ENCODE results near the gene ACOXL. TPM values are rescaled to one million over a fixed set of nuclear protein-coding genes. Genes with fewer than 3 reads are reported as not detected.

The ACOXL gene
- polyA plus RNA-seq, 2 donors: not detected

- no peak overlapping the region for H3K4me3 ChIP-seq (ENCODE audit: low read depth in 1 of 2, low read length in 2 of 2)
- H3K27ac ChIP-seq (ENCODE audit: low read depth in 2 of 2, low read length in 1 of 2): no peak overlapping the region
- WGBS, 2 donors: 85 to 88% methylated on average over 17 of the region's 17 CpGs
- H3K9me3 ChIP-seq (ENCODE audit: control insufficient read depth in 2 of 2, insufficient read depth in 1 of 2, low read depth in 1 of 2, low read length in 1 of 2): peaks cover 0 to 4% of the 10 kb centered on the region in 2 donors
- H3K36me3 ChIP-seq (ENCODE audit: control insufficient read depth in 2 of 2, insufficient read depth in 2 of 2, low read length in 1 of 2): no peaks in the 10 kb centered on the region
- no peaks in the 10 kb centered on the region for H3K4me1 ChIP-seq (ENCODE audit: control insufficient read depth in 2 of 2, insufficient read depth in 2 of 2, low read length in 1 of 2)
- H3K27me3 ChIP-seq (ENCODE audit: control insufficient read depth in 1 of 2, insufficient read depth in 2 of 2, low read length in 2 of 2): no peaks in the 10 kb centered on the region
Measured at GRCh38 chr2:110873597-110874452, 141.5 kb downstream of the ACOXL start.

- no peak overlapping the region for H3K27ac ChIP-seq (ENCODE audit: low read depth in 2 of 2, low read length in 1 of 2)
- H3K4me3 ChIP-seq (ENCODE audit: low read depth in 1 of 2, low read length in 2 of 2): no peak overlapping the region
- H3K27me3 ChIP-seq (ENCODE audit: control insufficient read depth in 1 of 2, insufficient read depth in 2 of 2, low read length in 2 of 2): no peaks in the 10 kb centered on the region
- WGBS, 2 donors: 80 to 85% methylated on average over 24 of the region's 24 CpGs
- H3K9me3 ChIP-seq (ENCODE audit: control insufficient read depth in 2 of 2, insufficient read depth in 1 of 2, low read depth in 1 of 2, low read length in 1 of 2): peaks cover 0 to 4% of the 10 kb centered on the region in 2 donors
- H3K36me3 ChIP-seq (ENCODE audit: control insufficient read depth in 2 of 2, insufficient read depth in 2 of 2, low read length in 1 of 2): no peaks in the 10 kb centered on the region
- H3K4me1 ChIP-seq (ENCODE audit: control insufficient read depth in 2 of 2, insufficient read depth in 2 of 2, low read length in 1 of 2): no peaks in the 10 kb centered on the region
Measured at GRCh38 chr2:110874453-110875383, 142.3 kb downstream of the ACOXL start.

- Histone ChIP-seq H3K4me1 (ENCODE audit: control insufficient read depth in 2 of 2, insufficient read depth in 2 of 2, low read length in 1 of 2) (no peaks in the 10 kb centered on the region), H3K27ac (ENCODE audit: low read depth in 2 of 2, low read length in 1 of 2) (no peak overlapping the region), H3K9me3 (ENCODE audit: control insufficient read depth in 2 of 2, insufficient read depth in 1 of 2, low read depth in 1 of 2, low read length in 1 of 2) (peaks cover 0 to 4% of the 10 kb centered on the region in 2 donors), H3K36me3 (ENCODE audit: control insufficient read depth in 2 of 2, insufficient read depth in 2 of 2, low read length in 1 of 2) (no peaks in the 10 kb centered on the region), H3K27me3 (ENCODE audit: control insufficient read depth in 1 of 2, insufficient read depth in 2 of 2, low read length in 2 of 2) (no peaks in the 10 kb centered on the region), H3K4me3 (ENCODE audit: low read depth in 1 of 2, low read length in 2 of 2) (no peak overlapping the region)
- 90 to 93% methylated on average over 6 of the region's 6 CpGs for WGBS, 2 donors
Measured at GRCh38 chr2:110875384-110875725, 143.0 kb downstream of the ACOXL start.

- Histone ChIP-seq H3K9me3 (ENCODE audit: control insufficient read depth in 2 of 2, insufficient read depth in 1 of 2, low read depth in 1 of 2, low read length in 1 of 2) (peaks cover 0 to 4% of the 10 kb centered on the region in 2 donors), H3K4me3 (ENCODE audit: low read depth in 1 of 2, low read length in 2 of 2) (no peak overlapping the region), H3K27ac (ENCODE audit: low read depth in 2 of 2, low read length in 1 of 2) (no peak overlapping the region), H3K36me3 (ENCODE audit: control insufficient read depth in 2 of 2, insufficient read depth in 2 of 2, low read length in 1 of 2) (no peaks in the 10 kb centered on the region), H3K27me3 (ENCODE audit: control insufficient read depth in 1 of 2, insufficient read depth in 2 of 2, low read length in 2 of 2) (no peaks in the 10 kb centered on the region), H3K4me1 (ENCODE audit: control insufficient read depth in 2 of 2, insufficient read depth in 2 of 2, low read length in 1 of 2) (no peaks in the 10 kb centered on the region)
- WGBS, 2 donors: 86 to 87% methylated on average over 18 of the region's 18 CpGs
Measured at GRCh38 chr2:110876167-110876999, 144.0 kb downstream of the ACOXL start.

- WGBS, 2 donors: 55 to 57% methylated on average over 16 to 18 of the region's 18 CpGs
- Histone ChIP-seq H3K36me3 (ENCODE audit: control insufficient read depth in 2 of 2, insufficient read depth in 2 of 2, low read length in 1 of 2) (no peaks in the 10 kb centered on the region), H3K9me3 (ENCODE audit: control insufficient read depth in 2 of 2, insufficient read depth in 1 of 2, low read depth in 1 of 2, low read length in 1 of 2) (peaks cover 0 to 4% of the 10 kb centered on the region in 2 donors), H3K4me3 (ENCODE audit: low read depth in 1 of 2, low read length in 2 of 2) (no peak overlapping the region), H3K27ac (ENCODE audit: low read depth in 2 of 2, low read length in 1 of 2) (no peak overlapping the region), H3K4me1 (ENCODE audit: control insufficient read depth in 2 of 2, insufficient read depth in 2 of 2, low read length in 1 of 2) (no peaks in the 10 kb centered on the region), H3K27me3 (ENCODE audit: control insufficient read depth in 1 of 2, insufficient read depth in 2 of 2, low read length in 2 of 2) (no peaks in the 10 kb centered on the region)
Measured at GRCh38 chr2:110877031-110877827, 144.9 kb downstream of the ACOXL start.

- WGBS, 2 donors: 86 to 90% methylated on average over 3 of the region's 3 CpGs
- Histone ChIP-seq H3K9me3 (ENCODE audit: control insufficient read depth in 2 of 2, insufficient read depth in 1 of 2, low read depth in 1 of 2, low read length in 1 of 2) (peaks cover 0 to 4% of the 10 kb centered on the region in 2 donors), H3K27me3 (ENCODE audit: control insufficient read depth in 1 of 2, insufficient read depth in 2 of 2, low read length in 2 of 2) (no peaks in the 10 kb centered on the region), H3K36me3 (ENCODE audit: control insufficient read depth in 2 of 2, insufficient read depth in 2 of 2, low read length in 1 of 2) (no peaks in the 10 kb centered on the region), H3K27ac (ENCODE audit: low read depth in 2 of 2, low read length in 1 of 2) (no peak overlapping the region), H3K4me1 (ENCODE audit: control insufficient read depth in 2 of 2, insufficient read depth in 2 of 2, low read length in 1 of 2) (no peaks in the 10 kb centered on the region), H3K4me3 (ENCODE audit: low read depth in 1 of 2, low read length in 2 of 2) (no peak overlapping the region)
Measured at GRCh38 chr2:110878150-110878549, 145.8 kb downstream of the ACOXL start.

GRCh38 chr2:110881908-110882307 is 149.5 kb downstream of the ACOXL start:
- H3K27me3 ChIP-seq (ENCODE audit: control insufficient read depth in 1 of 2, insufficient read depth in 2 of 2, low read length in 2 of 2): no peaks in the 10 kb centered on the region
- WGBS, 2 donors: 83 to 86% methylated on average over 6 of the region's 6 CpGs
- H3K36me3 ChIP-seq (ENCODE audit: control insufficient read depth in 2 of 2, insufficient read depth in 2 of 2, low read length in 1 of 2): no peaks in the 10 kb centered on the region

GRCh38 chr2:110883406-110883805 is 151.0 kb downstream of the ACOXL start:
- H3K4me3 ChIP-seq (ENCODE audit: low read depth in 1 of 2, low read length in 2 of 2): no peak overlapping the region
- no peaks in the 10 kb centered on the region for H3K4me1 ChIP-seq (ENCODE audit: control insufficient read depth in 2 of 2, insufficient read depth in 2 of 2, low read length in 1 of 2)
- no peak overlapping the region for H3K27ac ChIP-seq (ENCODE audit: low read depth in 2 of 2, low read length in 1 of 2)
- 85 to 96% methylated on average over 1 of the region's 1 CpG for WGBS, 2 donors
- H3K9me3 ChIP-seq (ENCODE audit: control insufficient read depth in 2 of 2, insufficient read depth in 1 of 2, low read depth in 1 of 2, low read length in 1 of 2): no peaks in the 10 kb centered on the region
- H3K27me3 ChIP-seq (ENCODE audit: control insufficient read depth in 1 of 2, insufficient read depth in 2 of 2, low read length in 2 of 2): no peaks in the 10 kb centered on the region
- H3K36me3 ChIP-seq (ENCODE audit: control insufficient read depth in 2 of 2, insufficient read depth in 2 of 2, low read length in 1 of 2): no peaks in the 10 kb centered on the region

More at GRCh38 chr2:110881908-110882307, 149.5 kb downstream of the ACOXL start:
- Histone ChIP-seq H3K4me1 (ENCODE audit: control insufficient read depth in 2 of 2, insufficient read depth in 2 of 2, low read length in 1 of 2) (no peaks in the 10 kb centered on the region), H3K4me3 (ENCODE audit: low read depth in 1 of 2, low read length in 2 of 2) (no peak overlapping the region), H3K27ac (ENCODE audit: low read depth in 2 of 2, low read length in 1 of 2) (no peak overlapping the region), H3K9me3 (ENCODE audit: control insufficient read depth in 2 of 2, insufficient read depth in 1 of 2, low read depth in 1 of 2, low read length in 1 of 2) (peaks cover 0 to 4% of the 10 kb centered on the region in 2 donors)

Data from esophagus (tissue), 2 donors.